K562 (cell line): ENCODE results near the gene NTN3. TPM values are rescaled to one million over a fixed set of nuclear protein-coding genes. Genes with fewer than 3 reads are reported as not detected.
A peak's percentile ranks its signal among the peaks of the same experiment; 100 is the strongest.

Source experiments
- CHD1 ChIP-seq: fragments of 200-600 bp; sonication (generic); IDR thresholded peaks from one replicate; pipeline ENCODE4 v1.6.1; 2012; ENCODE audit warnings: mild to moderate bottlenecking, moderate library complexity, low read length, inconsistent platforms
- CREB3L1 ChIP-seq: fragments of 450-650 bp; IDR thresholded peaks from 2 replicates; pipeline ENCODE4 v1.6.1; 2014; ENCODE audit warnings: low read depth, mild to moderate bottlenecking, moderate library complexity, borderline replicate concordance
- GABPB1 ChIP-seq: sonication (generic); formaldehyde crosslinking; IDR thresholded peaks from 2 replicates; pipeline ENCODE4 v1.8.0; 2022; ENCODE audit warnings: mild to moderate bottlenecking, missing genetic modification reagents
- HDGF ChIP-seq: fragments of 450-650 bp; IDR thresholded peaks from 2 replicates; pipeline ENCODE4 v1.6.1; 2016
- RB1 ChIP-seq: fragments of 450-650 bp; IDR thresholded peaks from 2 replicates; pipeline ENCODE4 v1.6.1; 2017; ENCODE audit warnings: low read depth, mild to moderate bottlenecking
- RBM22 ChIP-seq: fragments of 200-400 bp; formaldehyde crosslinking; IDR thresholded peaks from 2 replicates; pipeline ENCODE4 v1.6.1; 2018; ENCODE audit warnings: low read length, low read depth; ENCODE audit not compliant: poor library complexity, severe bottlenecking
- REST ChIP-seq, 2 experiments: fragments of 450-650 bp; formaldehyde crosslinking in 1 of 2; IDR thresholded peaks; 2 replicates each; pipeline versions ENCODE4 v1.4.0 to v1.6.1; 2014 to 2020; ENCODE audit warnings: mild to moderate bottlenecking in 2 of 2, borderline replicate concordance in 1 of 2, low read depth in 1 of 2
- TFAP4 ChIP-seq: sonication (generic); formaldehyde crosslinking; IDR thresholded peaks from 2 replicates; pipeline ENCODE4 v1.8.0; 2022; ENCODE audit warnings: missing genetic modification reagents, mild to moderate bottlenecking, moderate library complexity, borderline replicate concordance
- VEZF1 ChIP-seq: fragments of 200-800 bp; sonication (Bioruptor generic); IDR thresholded peaks from 2 replicates; pipeline ENCODE4 v1.6.1; 2017; ENCODE audit warnings: missing genetic modification characterization, missing compliant biosample characterization
- XRCC3 ChIP-seq: fragments of 450-650 bp; IDR thresholded peaks from 2 replicates; pipeline ENCODE4 v1.6.1; 2017; ENCODE audit warnings: mild to moderate bottlenecking, moderate library complexity
- YY1 ChIP-seq, 3 experiments: IDR thresholded peaks; 2 replicates each; pipeline ENCODE4 v1.6.1; 2011; ENCODE audit warnings: low read length in 2 of 3, mild to moderate bottlenecking in 2 of 3, moderate library complexity in 2 of 3, borderline replicate concordance in 1 of 3, control low read depth in 1 of 3, low read depth in 1 of 3; ENCODE audit not compliant: insufficient read depth in 3 of 3, insufficient replicate concordance in 2 of 3, control insufficient read depth in 1 of 3, insufficient read length in 1 of 3; ENCODE audit errors: extremely low read depth in 1 of 3
- ZFX ChIP-seq: sonication (generic); formaldehyde crosslinking; IDR thresholded peaks from 2 replicates; pipeline ENCODE4 v1.8.0; 2022; ENCODE audit warnings: mild to moderate bottlenecking, missing genetic modification reagents, moderate library complexity
- polyA plus RNA-seq, 8 experiments: library from polyadenylated mRNA; depleted of rRNA in 4 of 8; stranded (reverse) in 5 of 8; unstranded in 3 of 8; fragments of >200 nt; fragmentation: Nextera tagmentation in 2 of 8; fragmentation: Illumina TruSeq in 1 of 8; extraction: Ambion mirVana in 2 of 8; extraction: Trizol in 1 of 8; gene quantifications; 2 replicates each; pipeline versions ENCODE4 v1.2.1 to v1.2.3, GENCODE V29; 2011 to 2014; ENCODE audit warnings: inconsistent platforms in 1 of 8, missing spikeins in 1 of 8
- total RNA-seq, 7 experiments: library from RNA; depleted of rRNA in 6 of 7; stranded (reverse); fragments of >200 nt in 6 of 7; fragmentation: Illumina TruSeq in 2 of 7; extraction: Trizol in 2 of 7; gene quantifications; 2 replicates each; pipeline versions ENCODE4 v1.2.1 to v1.2.3, GENCODE V29; 2011 to 2021; ENCODE audit warnings: low replicate concordance in 1 of 7

NTN3 gene
- total and polyA plus RNA-seq, 9 of the 15 experiments (the other 6 are each of a cell fraction or from before 2014, with no cell fraction given) = not detected

- peak; percentile 0 for TF ChIP-seq CHD1
- TF ChIP-seq RBM22 = no peak
- TF ChIP-seq HDGF = no peak
- no peak for TF ChIP-seq RB1
- TF ChIP-seq YY1 (IDR thresholded peaks at IDR 0.05; ENCODE audit: borderline replicate concordance in 1 of 3, control insufficient read depth in 1 of 3, extremely low read depth in 1 of 3, insufficient read depth in 3 of 3, insufficient read length in 1 of 3, insufficient replicate concordance in 2 of 3, low read depth in 1 of 3, low read length in 2 of 3) = peak in 1 of 3 experiments; percentile 9
- TF ChIP-seq REST (IDR thresholded peaks at IDR 0.05; ENCODE audit: borderline replicate concordance) = peak; percentile 50; the same call in 1 of the 2 replicates
- no peak for TF ChIP-seq REST (CRISPR knock-in tag; IDR thresholded peaks at IDR 0.05; ENCODE audit: low read depth)
- no peak for TF ChIP-seq XRCC3
- TF ChIP-seq ZFX (CRISPR knock-in tag) = peak; percentile 51; the same call in 1 of the 2 replicates
- peak; percentile 31; the same call in 1 of the 2 replicates for TF ChIP-seq GABPB1
- TF ChIP-seq TFAP4 = peak; percentile 10; the same call in 1 of the 2 replicates
- no peak for TF ChIP-seq VEZF1 (CRISPR knock-in tag)
- no peak for TF ChIP-seq CREB3L1
Observed at GRCh38 chr16:2515180-2515851, 44.2 kb downstream of the NTN3 start (continued).
